Measurements from ENCODE around the gene SUSD1.

SUSD1 gene

DNA sequence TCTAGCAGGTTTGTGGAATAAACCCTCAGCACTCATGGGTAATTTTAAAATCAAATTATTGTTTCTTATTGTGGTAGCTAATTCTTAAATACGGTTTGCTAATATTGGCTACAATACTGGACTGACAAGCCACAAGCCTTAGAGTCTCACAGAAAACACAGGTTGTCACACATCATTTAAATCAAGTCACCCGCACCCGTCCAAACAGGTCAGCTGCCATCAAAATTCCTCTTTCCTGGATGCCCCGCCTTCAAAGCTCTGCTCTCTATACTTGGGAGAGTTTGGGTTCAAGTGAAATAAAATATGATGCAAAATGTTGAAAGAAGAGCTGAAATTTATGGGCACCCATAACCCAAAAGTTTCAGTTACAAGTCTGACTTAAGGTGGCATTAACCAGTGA, 12.3 kb upstream of the SUSD1 start:
- TF ChIP-seq ZNF70 (CRISPR knock-in tag; IDR thresholded peaks at IDR 0.05) (no peak), CSDC2 (CRISPR knock-in tag; IDR thresholded peaks at IDR 0.05) (no peak), BACH2 (CRISPR knock-in tag; IDR thresholded peaks at IDR 0.05; ENCODE audit: borderline replicate concordance) (no peak), RARB (CRISPR knock-in tag; IDR thresholded peaks at IDR 0.05) (no peak), PPARA (CRISPR knock-in tag; IDR thresholded peaks at IDR 0.05; ENCODE audit: borderline replicate concordance) (no peak), SNAI2 (CRISPR knock-in tag; IDR thresholded peaks at IDR 0.05) (no peak), GLIS3 (CRISPR knock-in tag; IDR thresholded peaks at IDR 0.05) (no peak), ZNF565 (CRISPR knock-in tag; conservative IDR thresholded peaks at IDR 0.05; ENCODE audit: low read depth) (no peak), OSR1 (CRISPR knock-in tag; IDR thresholded peaks at IDR 0.05) (no peak)
- TF ChIP-seq, protein P1, sequence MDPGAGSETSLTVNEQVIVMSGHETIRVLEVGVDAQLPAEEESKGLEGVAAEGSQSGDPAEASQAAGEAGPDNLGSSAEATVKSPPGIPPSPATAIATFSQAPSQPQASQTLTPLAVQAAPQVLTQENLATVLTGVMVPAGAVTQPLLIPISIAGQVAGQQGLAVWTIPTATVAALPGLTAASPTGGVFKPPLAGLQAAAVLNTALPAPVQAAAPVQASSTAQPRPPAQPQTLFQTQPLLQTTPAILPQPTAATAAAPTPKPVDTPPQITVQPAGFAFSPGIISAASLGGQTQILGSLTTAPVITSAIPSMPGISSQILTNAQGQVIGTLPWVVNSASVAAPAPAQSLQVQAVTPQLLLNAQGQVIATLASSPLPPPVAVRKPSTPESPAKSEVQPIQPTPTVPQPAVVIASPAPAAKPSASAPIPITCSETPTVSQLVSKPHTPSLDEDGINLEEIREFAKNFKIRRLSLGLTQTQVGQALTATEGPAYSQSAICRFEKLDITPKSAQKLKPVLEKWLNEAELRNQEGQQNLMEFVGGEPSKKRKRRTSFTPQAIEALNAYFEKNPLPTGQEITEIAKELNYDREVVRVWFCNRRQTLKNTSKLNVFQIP (CRISPR knock-in tag; IDR thresholded peaks at IDR 0.05; ENCODE audit: borderline replicate concordance, low read depth) = no peak
- TF ChIP-seq, protein P2, sequence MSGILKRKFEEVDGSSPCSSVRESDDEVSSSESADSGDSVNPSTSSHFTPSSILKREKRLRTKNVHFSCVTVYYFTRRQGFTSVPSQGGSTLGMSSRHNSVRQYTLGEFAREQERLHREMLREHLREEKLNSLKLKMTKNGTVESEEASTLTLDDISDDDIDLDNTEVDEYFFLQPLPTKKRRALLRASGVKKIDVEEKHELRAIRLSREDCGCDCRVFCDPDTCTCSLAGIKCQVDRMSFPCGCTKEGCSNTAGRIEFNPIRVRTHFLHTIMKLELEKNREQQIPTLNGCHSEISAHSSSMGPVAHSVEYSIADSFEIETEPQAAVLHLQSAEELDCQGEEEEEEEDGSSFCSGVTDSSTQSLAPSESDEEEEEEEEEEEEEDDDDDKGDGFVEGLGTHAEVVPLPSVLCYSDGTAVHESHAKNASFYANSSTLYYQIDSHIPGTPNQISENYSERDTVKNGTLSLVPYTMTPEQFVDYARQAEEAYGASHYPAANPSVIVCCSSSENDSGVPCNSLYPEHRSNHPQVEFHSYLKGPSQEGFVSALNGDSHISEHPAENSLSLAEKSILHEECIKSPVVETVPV (CRISPR knock-in tag; IDR thresholded peaks at IDR 0.05) = no peak
- TF ChIP-seq, protein P3, sequence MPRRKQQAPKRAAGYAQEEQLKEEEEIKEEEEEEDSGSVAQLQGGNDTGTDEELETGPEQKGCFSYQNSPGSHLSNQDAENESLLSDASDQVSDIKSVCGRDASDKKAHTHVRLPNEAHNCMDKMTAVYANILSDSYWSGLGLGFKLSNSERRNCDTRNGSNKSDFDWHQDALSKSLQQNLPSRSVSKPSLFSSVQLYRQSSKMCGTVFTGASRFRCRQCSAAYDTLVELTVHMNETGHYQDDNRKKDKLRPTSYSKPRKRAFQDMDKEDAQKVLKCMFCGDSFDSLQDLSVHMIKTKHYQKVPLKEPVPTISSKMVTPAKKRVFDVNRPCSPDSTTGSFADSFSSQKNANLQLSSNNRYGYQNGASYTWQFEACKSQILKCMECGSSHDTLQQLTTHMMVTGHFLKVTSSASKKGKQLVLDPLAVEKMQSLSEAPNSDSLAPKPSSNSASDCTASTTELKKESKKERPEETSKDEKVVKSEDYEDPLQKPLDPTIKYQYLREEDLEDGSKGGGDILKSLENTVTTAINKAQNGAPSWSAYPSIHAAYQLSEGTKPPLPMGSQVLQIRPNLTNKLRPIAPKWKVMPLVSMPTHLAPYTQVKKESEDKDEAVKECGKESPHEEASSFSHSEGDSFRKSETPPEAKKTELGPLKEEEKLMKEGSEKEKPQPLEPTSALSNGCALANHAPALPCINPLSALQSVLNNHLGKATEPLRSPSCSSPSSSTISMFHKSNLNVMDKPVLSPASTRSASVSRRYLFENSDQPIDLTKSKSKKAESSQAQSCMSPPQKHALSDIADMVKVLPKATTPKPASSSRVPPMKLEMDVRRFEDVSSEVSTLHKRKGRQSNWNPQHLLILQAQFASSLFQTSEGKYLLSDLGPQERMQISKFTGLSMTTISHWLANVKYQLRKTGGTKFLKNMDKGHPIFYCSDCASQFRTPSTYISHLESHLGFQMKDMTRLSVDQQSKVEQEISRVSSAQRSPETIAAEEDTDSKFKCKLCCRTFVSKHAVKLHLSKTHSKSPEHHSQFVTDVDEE (CRISPR knock-in tag; IDR thresholded peaks at IDR 0.05) = no peak
- TF ChIP-seq, protein P4, sequence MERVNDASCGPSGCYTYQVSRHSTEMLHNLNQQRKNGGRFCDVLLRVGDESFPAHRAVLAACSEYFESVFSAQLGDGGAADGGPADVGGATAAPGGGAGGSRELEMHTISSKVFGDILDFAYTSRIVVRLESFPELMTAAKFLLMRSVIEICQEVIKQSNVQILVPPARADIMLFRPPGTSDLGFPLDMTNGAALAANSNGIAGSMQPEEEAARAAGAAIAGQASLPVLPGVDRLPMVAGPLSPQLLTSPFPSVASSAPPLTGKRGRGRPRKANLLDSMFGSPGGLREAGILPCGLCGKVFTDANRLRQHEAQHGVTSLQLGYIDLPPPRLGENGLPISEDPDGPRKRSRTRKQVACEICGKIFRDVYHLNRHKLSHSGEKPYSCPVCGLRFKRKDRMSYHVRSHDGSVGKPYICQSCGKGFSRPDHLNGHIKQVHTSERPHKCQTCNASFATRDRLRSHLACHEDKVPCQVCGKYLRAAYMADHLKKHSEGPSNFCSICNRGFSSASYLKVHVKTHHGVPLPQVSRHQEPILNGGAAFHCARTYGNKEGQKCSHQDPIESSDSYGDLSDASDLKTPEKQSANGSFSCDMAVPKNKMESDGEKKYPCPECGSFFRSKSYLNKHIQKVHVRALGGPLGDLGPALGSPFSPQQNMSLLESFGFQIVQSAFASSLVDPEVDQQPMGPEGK (CRISPR knock-in tag; IDR thresholded peaks at IDR 0.05; ENCODE audit: borderline replicate concordance) = no peak
- no peak for ATAC-seq

DNA sequence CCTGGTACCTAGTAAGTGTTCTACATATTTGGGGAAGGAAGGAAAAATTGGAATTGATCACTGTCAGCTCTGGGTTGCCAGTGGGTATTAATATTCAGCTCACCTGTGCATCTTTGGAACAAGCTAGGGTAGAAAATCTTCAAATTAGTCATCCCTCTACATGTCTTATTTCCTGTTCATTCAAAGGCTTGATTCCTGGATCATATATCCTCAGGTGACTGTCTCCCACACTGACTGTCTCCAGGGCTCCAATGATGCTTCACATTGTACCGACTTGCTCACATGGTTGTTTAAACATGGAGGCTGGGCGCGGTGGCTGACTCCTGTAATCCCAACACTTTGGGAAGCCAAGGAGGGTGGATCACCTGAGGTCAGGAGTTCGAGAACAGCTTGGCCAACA, 11.6 kb upstream of the SUSD1 start:
- no peak for ATAC-seq

DNA sequence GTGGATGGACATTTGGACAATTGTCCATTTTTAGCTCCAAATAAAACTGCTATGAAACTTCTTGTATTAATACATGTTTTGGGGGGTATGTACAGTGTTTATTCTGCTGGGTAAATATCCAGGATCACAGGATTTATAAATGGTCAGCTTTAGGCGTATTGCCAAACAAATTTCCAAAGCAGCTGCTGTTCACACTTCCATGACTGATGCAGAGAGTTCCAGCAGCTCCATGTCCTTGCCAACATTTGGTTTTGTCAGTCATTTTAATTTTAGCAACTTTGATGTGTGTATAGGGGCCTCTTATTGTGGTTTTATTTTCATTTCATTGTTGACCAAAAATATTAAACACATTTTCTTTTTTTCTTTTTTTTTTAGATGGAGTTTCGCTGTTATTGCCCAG, 9.8 kb upstream of the SUSD1 start:
- TF ChIP-seq ZFP3 (CRISPR knock-in tag; IDR thresholded peaks at IDR 0.05) = no peak
- no peak for TF ChIP-seq GLIS3 (CRISPR knock-in tag; IDR thresholded peaks at IDR 0.05)
- TF ChIP-seq ESRRG (CRISPR knock-in tag; IDR thresholded peaks at IDR 0.05) = no peak
- TF ChIP-seq, protein P5, sequence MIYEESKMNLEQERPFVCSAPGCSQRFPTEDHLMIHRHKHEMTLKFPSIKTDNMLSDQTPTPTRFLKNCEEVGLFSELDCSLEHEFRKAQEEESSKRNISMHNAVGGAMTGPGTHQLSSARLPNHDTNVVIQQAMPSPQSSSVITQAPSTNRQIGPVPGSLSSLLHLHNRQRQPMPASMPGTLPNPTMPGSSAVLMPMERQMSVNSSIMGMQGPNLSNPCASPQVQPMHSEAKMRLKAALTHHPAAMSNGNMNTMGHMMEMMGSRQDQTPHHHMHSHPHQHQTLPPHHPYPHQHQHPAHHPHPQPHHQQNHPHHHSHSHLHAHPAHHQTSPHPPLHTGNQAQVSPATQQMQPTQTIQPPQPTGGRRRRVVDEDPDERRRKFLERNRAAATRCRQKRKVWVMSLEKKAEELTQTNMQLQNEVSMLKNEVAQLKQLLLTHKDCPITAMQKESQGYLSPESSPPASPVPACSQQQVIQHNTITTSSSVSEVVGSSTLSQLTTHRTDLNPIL (CRISPR knock-in tag; IDR thresholded peaks at IDR 0.05; ENCODE audit: low read depth) = no peak
- no peak for TF ChIP-seq RARB (CRISPR knock-in tag; IDR thresholded peaks at IDR 0.05)
- no peak for TF ChIP-seq ZC3H10 (CRISPR knock-in tag; IDR thresholded peaks at IDR 0.05)
- TF ChIP-seq ISL1 (CRISPR knock-in tag; IDR thresholded peaks at IDR 0.05) = no peak
- no peak for TF ChIP-seq ARNTL (CRISPR knock-in tag; IDR thresholded peaks at IDR 0.05; ENCODE audit: borderline replicate concordance, low read depth)
- TF ChIP-seq, protein P3 (CRISPR knock-in tag; IDR thresholded peaks at IDR 0.05) = no peak
- TF ChIP-seq, protein P2 (CRISPR knock-in tag; IDR thresholded peaks at IDR 0.05) = no peak
- no peak for TF ChIP-seq TOX (CRISPR knock-in tag; IDR thresholded peaks at IDR 0.05; ENCODE audit: borderline replicate concordance)
- TF ChIP-seq TCF4 (CRISPR knock-in tag; IDR thresholded peaks at IDR 0.05; ENCODE audit: borderline replicate concordance) = no peak
- TF ChIP-seq, protein P1 (CRISPR knock-in tag; IDR thresholded peaks at IDR 0.05; ENCODE audit: borderline replicate concordance, low read depth) = no peak
- TF ChIP-seq ZNF565 (CRISPR knock-in tag; conservative IDR thresholded peaks at IDR 0.05; ENCODE audit: low read depth) = no peak
- TF ChIP-seq ZNF70 (CRISPR knock-in tag; IDR thresholded peaks at IDR 0.05) = no peak
- no peak for TF ChIP-seq OSR1 (CRISPR knock-in tag; IDR thresholded peaks at IDR 0.05)
- no peak for TF ChIP-seq PPARA (CRISPR knock-in tag; IDR thresholded peaks at IDR 0.05; ENCODE audit: borderline replicate concordance)
- TF ChIP-seq ZNF8 (CRISPR knock-in tag; IDR thresholded peaks at IDR 0.05) = no peak
- no peak for ATAC-seq

More for the DNA sequence above, 11.6 kb upstream of the SUSD1 start:
- TF ChIP-seq TOX (CRISPR knock-in tag; IDR thresholded peaks at IDR 0.05; ENCODE audit: borderline replicate concordance) = no peak
- no peak for TF ChIP-seq ESRRG (CRISPR knock-in tag; IDR thresholded peaks at IDR 0.05)
